Ishikawa (cell line): ENCODE measurements around the gene CYB5B.

Experiments
- CEBPB ChIP-seq: IDR thresholded peaks from 2 replicates; pipeline ENCODE4 v1.6.1; 2012
- EGR1 ChIP-seq: IDR thresholded peaks from 2 replicates; pipeline ENCODE4 v1.6.1; 2012
- EP300 ChIP-seq: IDR thresholded peaks from 2 replicates; pipeline ENCODE4 v1.6.1; 2012; ENCODE audit warnings: borderline replicate concordance
- MAX ChIP-seq: IDR thresholded peaks from 2 replicates; pipeline ENCODE4 v1.6.1; 2012
- NFIC ChIP-seq: IDR thresholded peaks from 2 replicates; pipeline ENCODE4 v1.6.1; 2012
- RAD21 ChIP-seq: IDR thresholded peaks from 2 replicates; pipeline ENCODE4 v1.6.1; 2012; ENCODE audit warnings: low read depth
- REST ChIP-seq: IDR thresholded peaks from 2 replicates; pipeline ENCODE4 v1.6.1; 2012; ENCODE audit warnings: low read depth, mild to moderate bottlenecking
- TAF1 ChIP-seq: IDR thresholded peaks from 2 replicates; pipeline ENCODE4 v1.6.1; 2012; ENCODE audit warnings: low read depth, mild to moderate bottlenecking
- TCF12 ChIP-seq: IDR thresholded peaks from 2 replicates; pipeline ENCODE4 v1.6.1; 2012; ENCODE audit warnings: low read depth
- YY1 ChIP-seq: IDR thresholded peaks from 2 replicates; pipeline ENCODE4 v1.6.1; 2012; ENCODE audit warnings: low read depth
- ZBTB7A ChIP-seq: IDR thresholded peaks from 2 replicates; pipeline ENCODE4 v1.6.1; 2012; ENCODE audit warnings: low read depth

- TF ChIP-seq MAX = no peak
- TF ChIP-seq REST = no peak
- TF ChIP-seq CEBPB = no peak
- TF ChIP-seq YY1 = no peak
- TF ChIP-seq TCF12 = no peak
- no peak for TF ChIP-seq EP300
- TF ChIP-seq EGR1 = no peak
- TF ChIP-seq TAF1 = no peak
- TF ChIP-seq NFIC = no peak
- TF ChIP-seq ZBTB7A = no peak
- TF ChIP-seq RAD21 = no peak
These were observed 55.4 kb downstream of the CYB5B start for GRCh38 chr16:69479775-69480174.
